ENCODE results near the gene ABLIM3. TPM values are rescaled to one million over a fixed set of nuclear protein-coding genes. Genes with fewer than 3 reads are reported as not detected.

The ABLIM3 gene
- total RNA-seq, 2 experiments from 2014 or later, result not detected

GRCh38 chr5:149217803-149218155 lies 76.5 kb downstream of the ABLIM3 start:
- DNase-seq (no peak), ATAC-seq (ENCODE audit: poor library complexity) (no peak)
- no peaks in the 10 kb centered on the region for H3K4me1 Mint-ChIP-seq (ENCODE audit: low read depth)
- Histone ChIP-seq H3K9me3 (ENCODE audit: control insufficient read depth in 1 of 2, insufficient read depth in 1 of 2, low read length in 2 of 2) (no peaks in the 10 kb centered on the region), H3K27ac (ENCODE audit: low read depth in 1 of 2, low read length in 2 of 2) (no peak overlapping the region), H3K36me3 (ENCODE audit: insufficient read depth, low read length) (no peaks in the 10 kb centered on the region), H3K4me1 (ENCODE audit: insufficient read depth, low read length) (no peaks in the 10 kb centered on the region), H3K4me3 (ENCODE audit: low read length) (no peak overlapping the region), H3K27me3 (ENCODE audit: control insufficient read depth in 1 of 2, insufficient read depth in 2 of 2, low read length in 2 of 2) (no peaks in the 10 kb centered on the region)
- TF ChIP-seq, protein P1, sequence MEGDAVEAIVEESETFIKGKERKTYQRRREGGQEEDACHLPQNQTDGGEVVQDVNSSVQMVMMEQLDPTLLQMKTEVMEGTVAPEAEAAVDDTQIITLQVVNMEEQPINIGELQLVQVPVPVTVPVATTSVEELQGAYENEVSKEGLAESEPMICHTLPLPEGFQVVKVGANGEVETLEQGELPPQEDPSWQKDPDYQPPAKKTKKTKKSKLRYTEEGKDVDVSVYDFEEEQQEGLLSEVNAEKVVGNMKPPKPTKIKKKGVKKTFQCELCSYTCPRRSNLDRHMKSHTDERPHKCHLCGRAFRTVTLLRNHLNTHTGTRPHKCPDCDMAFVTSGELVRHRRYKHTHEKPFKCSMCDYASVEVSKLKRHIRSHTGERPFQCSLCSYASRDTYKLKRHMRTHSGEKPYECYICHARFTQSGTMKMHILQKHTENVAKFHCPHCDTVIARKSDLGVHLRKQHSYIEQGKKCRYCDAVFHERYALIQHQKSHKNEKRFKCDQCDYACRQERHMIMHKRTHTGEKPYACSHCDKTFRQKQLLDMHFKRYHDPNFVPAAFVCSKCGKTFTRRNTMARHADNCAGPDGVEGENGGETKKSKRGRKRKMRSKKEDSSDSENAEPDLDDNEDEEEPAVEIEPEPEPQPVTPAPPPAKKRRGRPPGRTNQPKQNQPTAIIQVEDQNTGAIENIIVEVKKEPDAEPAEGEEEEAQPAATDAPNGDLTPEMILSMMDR (IDR thresholded peaks at IDR 0.05), result no peak
- no peak overlapping the region for H3K27ac Mint-ChIP-seq
- ChIA-PET CTCF (no interaction called here), POLR2A (no interaction called here)
- H3K4me3 Mint-ChIP-seq, result no peak overlapping the region
- no peaks in the 10 kb centered on the region for H3K27me3 Mint-ChIP-seq
- no peaks in the 10 kb centered on the region for H3K9me3 Mint-ChIP-seq
- no peaks in the 10 kb centered on the region for H3K36me3 Mint-ChIP-seq (ENCODE audit: low read depth)
- intact Hi-C loops (cut with DNase I, micrococcal nuclease), result no loop called here

GRCh38 chr5:149219584-149219983 lies 78.3 kb downstream of the ABLIM3 start:
- Histone ChIP-seq H3K27me3 (ENCODE audit: control insufficient read depth in 1 of 2, insufficient read depth in 2 of 2, low read length in 2 of 2) (no peaks in the 10 kb centered on the region), H3K9me3 (ENCODE audit: control insufficient read depth in 1 of 2, insufficient read depth in 1 of 2, low read length in 2 of 2) (no peaks in the 10 kb centered on the region), H3K4me1 (ENCODE audit: insufficient read depth, low read length) (no peaks in the 10 kb centered on the region), H3K36me3 (ENCODE audit: insufficient read depth, low read length) (no peaks in the 10 kb centered on the region), H3K4me3 (ENCODE audit: low read length) (no peak overlapping the region), H3K27ac (ENCODE audit: low read depth in 1 of 2, low read length in 2 of 2) (no peak overlapping the region)
- H3K4me3 Mint-ChIP-seq, result no peak overlapping the region
- ATAC-seq (ENCODE audit: poor library complexity), result no peak
- no peak overlapping the region for H3K27ac Mint-ChIP-seq
- POLR2A ChIA-PET, result no interaction called here
- H3K36me3 Mint-ChIP-seq (ENCODE audit: low read depth), result no peaks in the 10 kb centered on the region
- no peak for DNase-seq
- intact Hi-C loops (cut with DNase I, micrococcal nuclease), result no loop called here
- H3K9me3 Mint-ChIP-seq, result no peaks in the 10 kb centered on the region
- CTCF ChIA-PET, result no interaction called here
- H3K4me1 Mint-ChIP-seq (ENCODE audit: low read depth), result no peaks in the 10 kb centered on the region
- TF ChIP-seq, protein P1 (IDR thresholded peaks at IDR 0.05), result no peak
- H3K27me3 Mint-ChIP-seq, result no peaks in the 10 kb centered on the region

DNA sequence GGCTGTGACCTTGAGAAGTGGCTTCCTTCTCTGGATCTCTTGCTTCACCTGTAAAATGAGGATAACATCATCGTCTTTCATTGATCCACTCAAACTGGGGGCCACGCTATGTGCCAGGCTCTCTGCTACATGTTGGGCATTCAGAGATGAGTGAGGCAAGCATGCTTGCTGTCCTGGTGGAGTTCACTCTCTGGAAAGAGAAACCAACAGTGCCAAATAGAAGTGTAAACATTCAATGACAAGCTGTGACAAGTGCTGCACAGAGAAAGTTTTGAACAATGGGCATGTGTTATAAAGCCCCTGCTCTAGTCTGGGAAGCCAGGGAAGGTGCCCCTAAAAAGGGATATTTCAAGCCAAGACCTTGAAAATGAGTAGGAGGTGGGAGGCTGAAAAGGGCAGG lies 79.5 kb downstream of the ABLIM3 start:
- intact Hi-C loops (cut with DNase I, micrococcal nuclease), result no loop called here
- no peaks in the 10 kb centered on the region for H3K4me1 Mint-ChIP-seq (ENCODE audit: low read depth)
- TF ChIP-seq, protein P1 (IDR thresholded peaks at IDR 0.05), result no peak
- Histone ChIP-seq H3K9me3 (ENCODE audit: control insufficient read depth in 1 of 2, insufficient read depth in 1 of 2, low read length in 2 of 2) (no peaks in the 10 kb centered on the region), H3K4me3 (ENCODE audit: low read length) (no peak overlapping the region), H3K36me3 (ENCODE audit: insufficient read depth, low read length) (no peaks in the 10 kb centered on the region), H3K4me1 (ENCODE audit: insufficient read depth, low read length) (no peaks in the 10 kb centered on the region), H3K27ac (ENCODE audit: low read depth in 1 of 2, low read length in 2 of 2) (no peak overlapping the region), H3K27me3 (ENCODE audit: control insufficient read depth in 1 of 2, insufficient read depth in 2 of 2, low read length in 2 of 2) (no peaks in the 10 kb centered on the region)
- no peaks in the 10 kb centered on the region for H3K27me3 Mint-ChIP-seq
- H3K27ac Mint-ChIP-seq, result no peak overlapping the region
- no peaks in the 10 kb centered on the region for H3K9me3 Mint-ChIP-seq
- H3K4me3 Mint-ChIP-seq, result no peak overlapping the region
- no peaks in the 10 kb centered on the region for H3K36me3 Mint-ChIP-seq (ENCODE audit: low read depth)
- no peak for DNase-seq
- ChIA-PET CTCF (no interaction called here), POLR2A (no interaction called here)
- no peak for ATAC-seq (ENCODE audit: poor library complexity)

All from CD4-positive, alpha-beta T cell (primary cell).